ENCODE results near the gene PPOX.

The PPOX gene

GRCh38 chr1:161192476-161193465, 26.5 kb downstream of the PPOX start:
- peaks cover 4% of the 10 kb centered on the region; the same call in 1 of the 2 replicates for H3K36me3 ChIP-seq (ENCODE audit: insufficient read depth, low read length)
- no peaks in the 10 kb centered on the region for H3K9me3 ChIP-seq (ENCODE audit: control insufficient read depth, insufficient read depth, low read length)
- H3K9ac ChIP-seq (ENCODE audit: low read depth, low read length): no peak overlapping the region
- H3K4me1 ChIP-seq (ENCODE audit: insufficient read depth, low read length): peaks cover 3% of the 10 kb centered on the region; the same call in 1 of the 2 replicates

GRCh38 chr1:161193561-161194235, 27.5 kb downstream of the PPOX start:
- Histone ChIP-seq H3K9me3 (ENCODE audit: control insufficient read depth, insufficient read depth, low read length) (no peaks in the 10 kb centered on the region), H3K9ac (ENCODE audit: low read depth, low read length) (no peak overlapping the region), H3K36me3 (ENCODE audit: insufficient read depth, low read length) (peaks cover 4% of the 10 kb centered on the region; the same call in 1 of the 2 replicates), H3K4me1 (ENCODE audit: insufficient read depth, low read length) (peaks cover 3% of the 10 kb centered on the region; the same call in 1 of the 2 replicates)

- no peaks in the 10 kb centered on the region for H3K9me3 ChIP-seq (ENCODE audit: control insufficient read depth, insufficient read depth, low read length)
- H3K9ac ChIP-seq (ENCODE audit: low read depth, low read length): no peak overlapping the region
- peaks cover 4% of the 10 kb centered on the region; the same call in 1 of the 2 replicates for H3K36me3 ChIP-seq (ENCODE audit: insufficient read depth, low read length)
- peaks cover 12% of the 10 kb centered on the region; the same call in 1 of the 2 replicates for H3K4me1 ChIP-seq (ENCODE audit: insufficient read depth, low read length)
These were observed 28.9 kb downstream of the PPOX start for GRCh38 chr1:161195171-161195570.

- H3K4me1 ChIP-seq (ENCODE audit: insufficient read depth, low read length): peaks cover 20% of the 10 kb centered on the region
- H3K9ac ChIP-seq (ENCODE audit: low read depth, low read length): no peak overlapping the region
- H3K36me3 ChIP-seq (ENCODE audit: insufficient read depth, low read length): peaks cover 4% of the 10 kb centered on the region; the same call in 1 of the 2 replicates
- no peaks in the 10 kb centered on the region for H3K9me3 ChIP-seq (ENCODE audit: control insufficient read depth, insufficient read depth, low read length)
These were observed 29.9 kb downstream of the PPOX start for GRCh38 chr1:161196111-161196510.

- Histone ChIP-seq H3K4me1 (ENCODE audit: insufficient read depth, low read length) (peaks cover 26% of the 10 kb centered on the region), H3K9me3 (ENCODE audit: control insufficient read depth, insufficient read depth, low read length) (no peaks in the 10 kb centered on the region), H3K9ac (ENCODE audit: low read depth, low read length) (peak overlapping the region; percentile 44; the same call in 1 of the 2 replicates), H3K36me3 (ENCODE audit: insufficient read depth, low read length) (peaks cover 4% of the 10 kb centered on the region; the same call in 1 of the 2 replicates)
These were observed 30.6 kb downstream of the PPOX start for GRCh38 chr1:161196521-161197451.

- peaks cover 4% of the 10 kb centered on the region; the same call in 1 of the 2 replicates for H3K36me3 ChIP-seq (ENCODE audit: insufficient read depth, low read length)
- H3K9ac ChIP-seq (ENCODE audit: low read depth, low read length): peak overlapping the region; percentile 44; the same call in 1 of the 2 replicates
- peaks cover 25% of the 10 kb centered on the region for H3K4me1 ChIP-seq (ENCODE audit: insufficient read depth, low read length)
- H3K9me3 ChIP-seq (ENCODE audit: control insufficient read depth, insufficient read depth, low read length): no peaks in the 10 kb centered on the region
These were observed 31.5 kb downstream of the PPOX start for GRCh38 chr1:161197560-161198193.

- Histone ChIP-seq H3K4me1 (ENCODE audit: insufficient read depth, low read length) (peaks cover 23% of the 10 kb centered on the region), H3K36me3 (ENCODE audit: insufficient read depth, low read length) (peaks cover 4% of the 10 kb centered on the region), H3K9ac (ENCODE audit: low read depth, low read length) (peak overlapping the region; percentile 44), H3K9me3 (ENCODE audit: control insufficient read depth, insufficient read depth, low read length) (no peaks in the 10 kb centered on the region)
These were observed 32.1 kb downstream of the PPOX start for GRCh38 chr1:161198194-161198896.

GRCh38 chr1:161198897-161199431, 32.7 kb downstream of the PPOX start, which contains the start of gene ADAMTS4:
TSS of gene ADAMTS4 (minus strand) at chr1:161199054. CDS start at chr1:161198627, 427 bp downstream.
- peak within 1 kb of the TSS; percentile 97 for H3K9ac ChIP-seq (ENCODE audit: low read depth, low read length)
- peaks cover 4% of the 10 kb centered on the region for H3K36me3 ChIP-seq (ENCODE audit: insufficient read depth, low read length)
- H3K9me3 ChIP-seq (ENCODE audit: control insufficient read depth, insufficient read depth, low read length): no peaks in the 10 kb centered on the region
- peaks cover 23% of the 10 kb centered on the region for H3K4me1 ChIP-seq (ENCODE audit: insufficient read depth, low read length)

GRCh38 chr1:161199506-161200139, 33.4 kb downstream of the PPOX start:
- Histone ChIP-seq H3K9me3 (ENCODE audit: control insufficient read depth, insufficient read depth, low read length) (no peaks in the 10 kb centered on the region), H3K4me1 (ENCODE audit: insufficient read depth, low read length) (peaks cover 23% of the 10 kb centered on the region), H3K9ac (ENCODE audit: low read depth, low read length) (peak overlapping the region; percentile 97)

GRCh38 chr1:161200421-161200991, 34.3 kb downstream of the PPOX start:
- peaks cover 23% of the 10 kb centered on the region for H3K4me1 ChIP-seq (ENCODE audit: insufficient read depth, low read length)
- no peaks in the 10 kb centered on the region for H3K9me3 ChIP-seq (ENCODE audit: control insufficient read depth, insufficient read depth, low read length)
- H3K9ac ChIP-seq (ENCODE audit: low read depth, low read length): peak overlapping the region; percentile 97
- no peaks in the 10 kb centered on the region; the same call in 1 of the 2 replicates for H3K36me3 ChIP-seq (ENCODE audit: insufficient read depth, low read length)

More at GRCh38 chr1:161199506-161200139, 33.4 kb downstream of the PPOX start:
- H3K36me3 ChIP-seq (ENCODE audit: insufficient read depth, low read length): peaks cover 4% of the 10 kb centered on the region

GRCh38 chr1:161200992-161201835, 35.0 kb downstream of the PPOX start:
- peak overlapping the region; percentile 97 for H3K9ac ChIP-seq (ENCODE audit: low read depth, low read length)
- peaks cover 23% of the 10 kb centered on the region for H3K4me1 ChIP-seq (ENCODE audit: insufficient read depth, low read length)
- peaks cover under 1% of the 10 kb centered on the region for H3K36me3 ChIP-seq (ENCODE audit: insufficient read depth, low read length)
- no peaks in the 10 kb centered on the region for H3K9me3 ChIP-seq (ENCODE audit: control insufficient read depth, insufficient read depth, low read length)

All from ES-I3 (cell line).